Measurements from ENCODE around the gene DGKI.

- TF ChIP-seq CTCF (IDR thresholded peaks at IDR 0.05) = no peak
- no peak for TF ChIP-seq POLR2A (IDR thresholded peaks at IDR 0.05)
- no peak for TF ChIP-seq POLR2AphosphoS5 (IDR thresholded peaks at IDR 0.05)
Observed at GRCh38 chr7:137717811-137718271, 128.9 kb downstream of the DGKI start.

Data from suprapubic skin (tissue), 4 donors.